CD4-positive, alpha-beta T cell (primary cell): Measurements from ENCODE around the gene ALDH1A2. TPM values are rescaled to one million over a fixed set of nuclear protein-coding genes. Genes with fewer than 3 reads are reported as not detected.
"Not testable (repeated sequence)": the region's sequence is repeated elsewhere in the genome, so short reads cannot be mapped to it uniquely, and the experiment has no call there.

Source experiments
- ATAC-seq: fragments of 200-7000 bp; cut with Tn5 transposase; one replicate; pipeline ENCODE4 v1.10.0; 2022; ENCODE audit warnings: mild to moderate bottlenecking; ENCODE audit not compliant: poor library complexity
- CTCF ChIA-PET: fragments of 350-600 bp; sonication (Branson Sonifier 250); formaldehyde crosslinking; loops from one replicate; lab custom pipeline; 2021; ENCODE audit warnings: antibody characterized with exemption, inconsistent platforms; lab: Charles Lee
- POLR2A ChIA-PET: fragments of 350-600 bp; sonication (Branson Sonifier 250); formaldehyde crosslinking; loops from one replicate; lab custom pipeline; 2021; ENCODE audit warnings: antibody characterized with exemption, inconsistent platforms; lab: Charles Lee
- DNase-seq, 14 experiments: peaks; one replicate each; pipeline ENCODE4 v3.0.0-alpha.2; 2013 to 2020; ENCODE audit warnings: mixed read lengths in 2 of 14
- H3K27ac ChIP-seq, 2 donors: one replicate each; pipeline versions ENCODE4 v1.5.1 to v1.7.0; 2013; ENCODE audit warnings: low read length in 2 of 2, low read depth in 1 of 2, mild to moderate bottlenecking in 1 of 2
- H3K27me3 ChIP-seq, 2 experiments: 1 replicate in 1 of 2; 2 replicates in 1 of 2; pipeline versions ENCODE4 v1.6.1 to v1.7.0; 2013; ENCODE audit warnings: low read length in 2 of 2, control low read depth in 1 of 2, mild to moderate bottlenecking in 1 of 2, moderate library complexity in 1 of 2; ENCODE audit not compliant: insufficient read depth in 2 of 2, control insufficient read depth in 1 of 2
- H3K36me3 ChIP-seq: one replicate; pipeline ENCODE4 v1.6.1; 2013; ENCODE audit warnings: low read length, control low read depth; ENCODE audit not compliant: insufficient read depth
- H3K4me1 ChIP-seq: one replicate; pipeline ENCODE4 v1.6.1; 2013; ENCODE audit warnings: low read length, control low read depth; ENCODE audit not compliant: insufficient read depth
- H3K4me3 ChIP-seq: one replicate; pipeline ENCODE4 v1.5.1; 2013; ENCODE audit warnings: mild to moderate bottlenecking, low read length, moderate library complexity
- H3K9me3 ChIP-seq, 2 experiments: 1 replicate in 1 of 2; 2 replicates in 1 of 2; pipeline versions ENCODE4 v1.6.1 to v1.7.0; 2013; ENCODE audit warnings: low read length in 2 of 2, mild to moderate bottlenecking in 2 of 2, control low read depth in 1 of 2, moderate library complexity in 1 of 2; ENCODE audit not compliant: control insufficient read depth in 1 of 2, insufficient read depth in 1 of 2
- H3K27ac Mint-ChIP-seq: one replicate; pipeline ENCODE4 v1.8.0; 2020; ENCODE audit warnings: mixed read lengths
- H3K27me3 Mint-ChIP-seq: one replicate; pipeline ENCODE4 v1.8.0; 2021; ENCODE audit warnings: mixed read lengths
- H3K36me3 Mint-ChIP-seq: one replicate; pipeline ENCODE4 v1.8.0; 2021; ENCODE audit warnings: low read depth, mixed read lengths
- H3K4me1 Mint-ChIP-seq: one replicate; pipeline ENCODE4 v1.8.0; 2021; ENCODE audit warnings: low read depth, mixed read lengths
- H3K4me3 Mint-ChIP-seq: one replicate; pipeline ENCODE4 v1.8.0; 2020; ENCODE audit warnings: mild to moderate bottlenecking, mixed read lengths
- H3K9me3 Mint-ChIP-seq: one replicate; pipeline ENCODE4 v1.8.0; 2020; ENCODE audit warnings: mixed read lengths
- CTCF ChIP-seq: fragments of 200-600 bp; IDR thresholded peaks from one replicate; pipeline ENCODE4 v1.8.0; 2022; ENCODE audit warnings: antibody characterized with exemption, mild to moderate bottlenecking
- intact Hi-C, 2 experiments: fragments of 100-400 bp; cut with DNase I in 1 of 2; cut with micrococcal nuclease in 1 of 2; formaldehyde crosslinking; loops; one replicate each; pipeline versions ENCODE4 v1.15.1 to v1.9.0; 2023 to 2025; cut with DNase I, micrococcal nuclease
- total RNA-seq, 174 experiments: library from RNA in 2 of 174; stranded (reverse) in 2 of 174; gene quantifications; one replicate each; pipeline ENCODE4 v1.2.3 and lab custom pipeline; 2021 to 2026

Gene ALDH1A2
- total RNA-seq, 2 experiments from 2014 or later: not detected

- no peak for TF ChIP-seq CTCF
- peaks cover 1% of the 10 kb centered on the region for H3K9me3 Mint-ChIP-seq
- intact Hi-C loops: no loop called here
- Histone ChIP-seq H3K4me3 (no peak overlapping the region), H3K27me3 (peaks cover 0 to 25% of the 10 kb centered on the region in 2 experiments), H3K4me1 (no peaks in the 10 kb centered on the region), H3K9me3 (no peaks in the 10 kb centered on the region), H3K27ac (no peak overlapping the region), H3K36me3 (no peaks in the 10 kb centered on the region)
- CTCF ChIA-PET: no interaction called here
- H3K36me3 Mint-ChIP-seq: no peaks in the 10 kb centered on the region
- POLR2A ChIA-PET: no interaction called here
- H3K27me3 Mint-ChIP-seq: peaks cover 52% of the 10 kb centered on the region
- DNase-seq (no peak), ATAC-seq (no peak)
- H3K4me1 Mint-ChIP-seq: no peaks in the 10 kb centered on the region
- H3K4me3 Mint-ChIP-seq: no peak overlapping the region
- H3K27ac Mint-ChIP-seq: no peak overlapping the region
Observed at GRCh38 chr15:58010983-58011382, 54.5 kb downstream of the ALDH1A2 start.

- Histone ChIP-seq H3K27ac (no peak overlapping the region), H3K9me3 (no peaks in the 10 kb centered on the region), H3K36me3 (no peaks in the 10 kb centered on the region), H3K4me1 (no peaks in the 10 kb centered on the region), H3K4me3 (no peak overlapping the region), H3K27me3 (peaks cover 0 to 9% of the 10 kb centered on the region in 2 experiments)
- H3K36me3 Mint-ChIP-seq: no peaks in the 10 kb centered on the region
- ATAC-seq (no peak), DNase-seq (no peak)
- H3K4me3 Mint-ChIP-seq: no peak overlapping the region
- H3K4me1 Mint-ChIP-seq: no peaks in the 10 kb centered on the region
- ChIA-PET CTCF (no interaction called here), POLR2A (no interaction called here)
- intact Hi-C loops: no loop called here
- H3K9me3 Mint-ChIP-seq: peaks cover 3% of the 10 kb centered on the region
- H3K27ac Mint-ChIP-seq: no peak overlapping the region
- TF ChIP-seq CTCF: no peak
- H3K27me3 Mint-ChIP-seq: peaks cover 35% of the 10 kb centered on the region
Observed at GRCh38 chr15:58003810-58004209, 61.7 kb downstream of the ALDH1A2 start.

GRCh38 chr15:58002338-58003126 is 63.0 kb downstream of the ALDH1A2 start:
- ChIA-PET POLR2A (no interaction called here), CTCF (no interaction called here)
- Histone ChIP-seq H3K27ac (no peak overlapping the region), H3K4me3 (no peak overlapping the region), H3K36me3 (no peaks in the 10 kb centered on the region), H3K9me3 (no peaks in the 10 kb centered on the region), H3K27me3 (peaks cover 0 to 9% of the 10 kb centered on the region in 2 experiments), H3K4me1 (no peaks in the 10 kb centered on the region)
- H3K9me3 Mint-ChIP-seq: peaks cover 3% of the 10 kb centered on the region
- no peak overlapping the region for H3K4me3 Mint-ChIP-seq
- ATAC-seq: no peak
- H3K27me3 Mint-ChIP-seq: peaks cover 45% of the 10 kb centered on the region
- intact Hi-C loops: no loop called here
- no peaks in the 10 kb centered on the region for H3K4me1 Mint-ChIP-seq
- no peak overlapping the region for H3K27ac Mint-ChIP-seq
- TF ChIP-seq CTCF: no peak
- no peaks in the 10 kb centered on the region for H3K36me3 Mint-ChIP-seq
- no peak for DNase-seq

- ATAC-seq, H3K9me3 ChIP-seq, DNase-seq, H3K9me3 Mint-ChIP-seq, H3K36me3 Mint-ChIP-seq, POLR2A ChIA-PET, H3K36me3 ChIP-seq, CTCF ChIA-PET, H3K4me3 Mint-ChIP-seq, H3K4me3 ChIP-seq, intact Hi-C loops, H3K27ac Mint-ChIP-seq, H3K4me1 ChIP-seq, H3K27ac ChIP-seq, H3K4me1 Mint-ChIP-seq, H3K27me3 ChIP-seq: not testable (repeated sequence)
- peaks cover 65% of the 10 kb centered on the region for H3K27me3 Mint-ChIP-seq
Observed at GRCh38 chr15:57999699-58000098, 65.8 kb downstream of the ALDH1A2 start.
